MM.1S (cell line): ENCODE measurements around the gene RIMKLA.
A peak's percentile ranks its signal among the peaks of the same experiment; 100 is the strongest.

Experiments
- DNase-seq: peaks from one replicate; pipeline ENCODE4 v3.0.0-alpha.2; 2015
- H2AFZ ChIP-seq: fragments of 300-600 bp; sonication (generic); 2 replicates; pipeline ENCODE4 v1.6.0; 2016; ENCODE audit warnings: antibody characterized with exemption, low read length
- H3F3A ChIP-seq: fragments of 300-600 bp; sonication (generic); 2 replicates; pipeline ENCODE4 v1.6.1; 2016; ENCODE audit warnings: mild to moderate bottlenecking, antibody characterized with exemption, low read length, moderate library complexity, mixed read lengths; ENCODE audit not compliant: insufficient read depth
- H3K27ac ChIP-seq: fragments of 300-600 bp; sonication (generic); 2 replicates; pipeline ENCODE4 v1.5.1; 2016; ENCODE audit warnings: mild to moderate bottlenecking, low read length
- H3K27me3 ChIP-seq: fragments of 300-600 bp; sonication (generic); replicated peaks from 2 replicates; pipeline ENCODE4 v1.6.0; 2016; ENCODE audit warnings: low read length; ENCODE audit not compliant: insufficient read depth
- H3K36me3 ChIP-seq: fragments of 300-600 bp; sonication (generic); replicated peaks from 2 replicates; pipeline ENCODE4 v1.6.1; 2016; ENCODE audit warnings: mild to moderate bottlenecking, low read length, mixed read lengths; ENCODE audit not compliant: insufficient read depth
- H3K4me1 ChIP-seq: fragments of 300-600 bp; sonication (generic); 2 replicates; pipeline ENCODE4 v1.6.1; 2016; ENCODE audit warnings: low read length, mixed read lengths
- H3K4me2 ChIP-seq: fragments of 300-600 bp; sonication (generic); 2 replicates; pipeline ENCODE4 v1.6.0; 2016; ENCODE audit warnings: low read depth, low read length
- H3K4me3 ChIP-seq: fragments of 300-600 bp; sonication (generic); 2 replicates; pipeline ENCODE4 v1.5.1; 2016; ENCODE audit warnings: low read length, mixed read lengths
- H3K79me2 ChIP-seq: fragments of 300-600 bp; sonication (generic); 2 replicates; pipeline ENCODE4 v1.6.1; 2016; ENCODE audit warnings: mixed run types, low read length, mixed read lengths
- H3K9ac ChIP-seq: fragments of 300-600 bp; sonication (generic); 2 replicates; pipeline ENCODE4 v1.6.1; 2016; ENCODE audit warnings: low read length, mixed read lengths
- H3K9me2 ChIP-seq: fragments of 300-600 bp; sonication (generic); replicated peaks from 2 replicates; pipeline ENCODE4 v1.6.1; 2016; ENCODE audit warnings: mild to moderate bottlenecking, low read length, mixed read lengths; ENCODE audit not compliant: insufficient read depth
- H3K9me3 ChIP-seq: fragments of 300-600 bp; sonication (generic); replicated peaks from 2 replicates; pipeline ENCODE4 v1.6.1; 2016; ENCODE audit warnings: mild to moderate bottlenecking, low read length, mixed read lengths; ENCODE audit not compliant: insufficient read depth
- H4K20me1 ChIP-seq: fragments of 300-600 bp; sonication (generic); 2 replicates; pipeline ENCODE4 v1.6.1; 2016; ENCODE audit warnings: mild to moderate bottlenecking, low read length, moderate library complexity, mixed read lengths; ENCODE audit not compliant: insufficient read depth
- CTCF ChIP-seq: fragments of 300-600 bp; sonication (generic); IDR thresholded peaks from 2 replicates; pipeline ENCODE4 v1.5.1; 2016; ENCODE audit warnings: antibody characterized with exemption, low read length, mixed read lengths
- EZH2 ChIP-seq: fragments of 300-600 bp; sonication (generic); optimal IDR thresholded peaks from 2 replicates; pipeline ENCODE3; 2017; ENCODE audit warnings: low read depth, mild to moderate bottlenecking, antibody characterized with exemption, low read length, mixed read lengths
- EZH2phosphoT487 ChIP-seq: fragments of 300-600 bp; sonication (generic); IDR thresholded peaks from 2 replicates; pipeline ENCODE4 v1.6.1; 2018; ENCODE audit warnings: antibody characterized with exemption, low read length

RIMKLA gene

GRCh38 chr1:42462828-42463763 is 82.5 kb downstream of the RIMKLA start, which contains the start of gene CCDC30:
TSS of gene CCDC30 (plus strand) at chr1:42463286. CDS start at chr1:42480552, 17,266 bp downstream.
- Histone ChIP-seq H3K36me3 (no peaks in the 10 kb centered on the region), H3K9me2 (no peaks in the 10 kb centered on the region), H4K20me1 (no peaks in the 10 kb centered on the region), H3K79me2 (peaks cover 3% of the 10 kb centered on the region; the same call in 1 of the 2 replicates), H3K4me2 (peak within 1 kb of the TSS; percentile 86), H3K4me1 (no peaks in the 10 kb centered on the region), H3K27ac (peak within 1 kb of the TSS; percentile 78), H3K27me3 (no peaks in the 10 kb centered on the region), H2AFZ (peak within 1 kb of the TSS; percentile 71), H3K9me3 (no peaks in the 10 kb centered on the region), H3K9ac (peak within 1 kb of the TSS; percentile 67), H3F3A (0 out of 2 replicates have a peak, but pooled peaks cover 18% of the 10 kb centered on the region), H3K4me3 (peak within 1 kb of the TSS; percentile 71)
- no peak for TF ChIP-seq CTCF
- TF ChIP-seq EZH2phosphoT487, result no peak
- no peak for TF ChIP-seq EZH2
- peak; percentile 100 for DNase-seq

GRCh38 chr1:42463921-42464320 is 83.3 kb downstream of the RIMKLA start:
- Histone ChIP-seq H3K27me3 (no peaks in the 10 kb centered on the region), H3F3A (0 out of 2 replicates have a peak, but pooled peaks cover 18% of the 10 kb centered on the region), H3K9me2 (no peaks in the 10 kb centered on the region), H3K9ac (no peak overlapping the region), H3K9me3 (no peaks in the 10 kb centered on the region), H4K20me1 (no peaks in the 10 kb centered on the region), H3K4me2 (peak overlapping the region; percentile 86), H3K4me3 (peak overlapping the region; percentile 71; the same call in 1 of the 2 replicates), H2AFZ (peak overlapping the region; percentile 71; the same call in 1 of the 2 replicates), H3K4me1 (no peaks in the 10 kb centered on the region), H3K79me2 (no peaks in the 10 kb centered on the region), H3K27ac (no peak overlapping the region), H3K36me3 (no peaks in the 10 kb centered on the region)
- no peak for DNase-seq
- TF ChIP-seq EZH2phosphoT487, result no peak
- TF ChIP-seq EZH2, result no peak
- TF ChIP-seq CTCF, result no peak

GRCh38 chr1:42466030-42466429 is 85.4 kb downstream of the RIMKLA start:
- H3K9me2 ChIP-seq, result no peaks in the 10 kb centered on the region
- no peaks in the 10 kb centered on the region for H3K9me3 ChIP-seq
- DNase-seq, result no peak
- H3K27me3 ChIP-seq, result no peaks in the 10 kb centered on the region
- no peak overlapping the region for H3K4me3 ChIP-seq
- TF ChIP-seq EZH2, result no peak
- no peak overlapping the region for H3K4me2 ChIP-seq
- H3K79me2 ChIP-seq, result no peaks in the 10 kb centered on the region
- H4K20me1 ChIP-seq, result no peaks in the 10 kb centered on the region
- H3F3A ChIP-seq, result 0 out of 2 replicates have a peak, but pooled peaks cover 15% of the 10 kb centered on the region
- H3K9ac ChIP-seq, result no peak overlapping the region
- H2AFZ ChIP-seq, result no peak overlapping the region
- no peak overlapping the region for H3K27ac ChIP-seq
- H3K4me1 ChIP-seq, result no peaks in the 10 kb centered on the region
- no peaks in the 10 kb centered on the region for H3K36me3 ChIP-seq

GRCh38 chr1:42469727-42470126 is 89.1 kb downstream of the RIMKLA start:
- DNase-seq, result no peak
- Histone ChIP-seq H3K27me3 (no peaks in the 10 kb centered on the region), H4K20me1 (no peaks in the 10 kb centered on the region), H3F3A (no peaks in the 10 kb centered on the region), H3K9ac (no peak overlapping the region), H3K4me2 (no peak overlapping the region), H3K9me3 (no peaks in the 10 kb centered on the region), H3K79me2 (no peaks in the 10 kb centered on the region), H3K4me1 (no peaks in the 10 kb centered on the region), H3K9me2 (no peaks in the 10 kb centered on the region), H2AFZ (no peak overlapping the region), H3K27ac (no peak overlapping the region), H3K4me3 (no peak overlapping the region), H3K36me3 (no peaks in the 10 kb centered on the region)
- TF ChIP-seq EZH2phosphoT487 (no peak), EZH2 (no peak), CTCF (no peak)
